PC-9 (cell line): Measurements from ENCODE around the gene MRPL48. TPM values are rescaled to one million over a fixed set of nuclear protein-coding genes. Genes with fewer than 3 reads are reported as not detected.

ENCODE experiments used
- BruUV-seq: library from RNA; stranded (reverse); fragments of 400-500 nt; replicated peaks from 2 replicates; lab custom pipeline; 2021; lab: Mats Ljungman, UMichigan
- CTCF ChIA-PET: fragments of 300-600 bp; sonication (Branson Sonifier 250); formaldehyde crosslinking; loops from one replicate; lab custom pipeline; 2022; ENCODE audit warnings: antibody characterized with exemption; lab: Charles Lee
- POLR2A ChIA-PET: fragments of 300-600 bp; sonication (Branson Sonifier 250); formaldehyde crosslinking; loops from one replicate; lab custom pipeline; 2022; ENCODE audit warnings: antibody characterized with exemption; ENCODE audit not compliant: unreplicated experiment; lab: Charles Lee
- DNase-seq, 2 experiments: peaks; one replicate each; pipeline versions ENCODE4 v3.0.0 to v3.0.0-alpha.2; 2015 to 2022; ENCODE audit warnings: mixed read lengths in 1 of 2
- H2AFZ ChIP-seq: fragments of 200-600 bp; sonication (generic); 2 replicates; pipeline ENCODE4 v1.8.1; 2017; ENCODE audit warnings: antibody characterized with exemption
- H3F3A ChIP-seq: fragments of 200-600 bp; sonication (generic); 2 replicates; pipeline ENCODE4 v1.8.1; 2017; ENCODE audit warnings: antibody characterized with exemption, mild to moderate bottlenecking, low read depth; ENCODE audit not compliant: insufficient read depth
- H3K27ac ChIP-seq: fragments of 200-600 bp; sonication (generic); 2 replicates; pipeline ENCODE4 v1.6.1; 2016; ENCODE audit warnings: mixed run types
- H3K27me3 ChIP-seq: fragments of 200-600 bp; sonication (generic); 2 replicates; pipeline ENCODE4 v1.6.1; 2016; ENCODE audit warnings: low read depth, mixed run types; ENCODE audit not compliant: insufficient read depth
- H3K36me3 ChIP-seq: fragments of 200-600 bp; sonication (generic); 2 replicates; pipeline ENCODE4 v1.6.1; 2016; ENCODE audit warnings: low read depth, mixed run types
- H3K4me1 ChIP-seq: fragments of 200-600 bp; sonication (generic); replicated peaks from 2 replicates; pipeline ENCODE4 v1.6.1; 2016; ENCODE audit warnings: mixed run types; ENCODE audit not compliant: insufficient read depth
- H3K4me2 ChIP-seq: fragments of 200-600 bp; sonication (generic); 2 replicates; pipeline ENCODE4 v1.6.1; 2017; ENCODE audit warnings: mixed run types
- H3K4me3 ChIP-seq: fragments of 200-600 bp; sonication (generic); 2 replicates; pipeline ENCODE4 v1.6.1; 2016; ENCODE audit warnings: mixed run types
- H3K79me2 ChIP-seq: fragments of 200-600 bp; sonication (generic); 2 replicates; pipeline ENCODE4 v1.6.1; 2017; ENCODE audit warnings: low read depth, mixed run types
- H3K9me2 ChIP-seq: fragments of 200-600 bp; sonication (generic); 2 replicates; pipeline ENCODE4 v1.8.1; 2017; ENCODE audit warnings: mild to moderate bottlenecking; ENCODE audit not compliant: insufficient read depth
- H3K9me3 ChIP-seq: fragments of 200-600 bp; sonication (generic); 2 replicates; pipeline ENCODE4 v1.8.1; 2016; ENCODE audit warnings: low read depth; ENCODE audit not compliant: insufficient read depth
- H4K20me1 ChIP-seq: fragments of 200-600 bp; sonication (generic); 2 replicates; pipeline ENCODE4 v1.8.1; 2017; ENCODE audit not compliant: insufficient read depth
- CTCF ChIP-seq: fragments of 200-600 bp; sonication (generic); conservative IDR thresholded peaks from 2 replicates; pipeline ENCODE4 v1.6.1; 2017; ENCODE audit warnings: mixed run types, antibody characterized with exemption, mild to moderate bottlenecking, moderate library complexity
- EZH2 ChIP-seq: fragments of 200-600 bp; sonication (generic); IDR thresholded peaks from 2 replicates; pipeline ENCODE4 v1.8.0; 2017; ENCODE audit warnings: antibody characterized with exemption, low read depth
- intact Hi-C: fragments of 100-400 bp; cut with micrococcal nuclease; formaldehyde crosslinking; loops from one replicate; pipeline ENCODE4 v1.10.0; 2022; ENCODE audit not compliant: unreplicated experiment
- total RNA-seq: library from RNA; stranded (reverse); gene quantifications from 2 replicates; pipeline ENCODE4 v1.2.3, GENCODE V29; 2021

Gene MRPL48
- total RNA-seq, 1 experiment from 2014 or later = 64.5 TPM

- intact Hi-C loops = no loop called here
- Histone ChIP-seq H3K27ac (peak overlapping the region; percentile 14; the same call in 1 of the 2 replicates), H3K4me1 (0 out of 2 replicates have a peak, but pooled peaks cover 5% of the 10 kb centered on the region), H3K79me2 (no peaks in the 10 kb centered on the region), H2AFZ (no peak overlapping the region), H3F3A (peaks cover 37% of the 10 kb centered on the region; the same call in 1 of the 2 replicates), H3K27me3 (no peaks in the 10 kb centered on the region), H3K4me3 (no peak overlapping the region), H3K4me2 (no peak overlapping the region), H4K20me1 (peaks cover 8% of the 10 kb centered on the region; the same call in 1 of the 2 replicates), H3K9me3 (no peaks in the 10 kb centered on the region), H3K9me2 (no peaks in the 10 kb centered on the region), H3K36me3 (0 out of 2 replicates have a peak, but pooled peaks cover 4% of the 10 kb centered on the region)
- CTCF ChIA-PET = interaction anchor here (0.6 kb wide), 1 partner anchor 186 kb away, joined by 10 read pairs; no protein-coding TSS in a partner anchor
- no peak for TF ChIP-seq EZH2
- no peak for TF ChIP-seq CTCF
- POLR2A ChIA-PET = no interaction called here
- DNase-seq = no peak
- no TSS peak for BruUV-seq
Measured at GRCh38 chr11:73866095-73866579, 78.5 kb downstream of the MRPL48 start.

GRCh38 chr11:73866586-73866996 lies 78.9 kb downstream of the MRPL48 start:
- intact Hi-C loops = no loop called here
- ChIA-PET CTCF (interaction anchor here (0.6 kb wide), 1 partner anchor 186 kb away, joined by 10 read pairs; no protein-coding TSS in a partner anchor), POLR2A (interaction anchor here (0.6 kb wide), 2 partner anchors 15 to 1122 kb away, joined by 6 to 16 read pairs; no protein-coding TSS in a partner anchor)

More at GRCh38 chr11:73866586-73866996, 78.9 kb downstream of the MRPL48 start:
- Histone ChIP-seq H4K20me1 (peaks cover 8% of the 10 kb centered on the region; the same call in 1 of the 2 replicates), H3K9me3 (no peaks in the 10 kb centered on the region), H3K4me1 (0 out of 2 replicates have a peak, but pooled peaks cover 5% of the 10 kb centered on the region), H3K79me2 (no peaks in the 10 kb centered on the region), H3K4me2 (no peak overlapping the region), H3K27ac (peak overlapping the region; percentile 14; the same call in 1 of the 2 replicates), H3K36me3 (peaks cover 8% of the 10 kb centered on the region; the same call in 1 of the 2 replicates), H3F3A (peaks cover 42% of the 10 kb centered on the region), H3K9me2 (no peaks in the 10 kb centered on the region), H2AFZ (no peak overlapping the region), H3K27me3 (no peaks in the 10 kb centered on the region), H3K4me3 (no peak overlapping the region)
- no TSS peak for BruUV-seq
- peak in 1 of 2 experiments; percentile 71 for DNase-seq
- no peak for TF ChIP-seq EZH2
- no peak for TF ChIP-seq CTCF
